Activated B cell treated with CpG ODN at 0.5 μM for 24 hours (primary cell): ENCODE measurements around the gene SLC16A8. TPM values are rescaled to one million over a fixed set of nuclear protein-coding genes. Genes with fewer than 3 reads are reported as not detected.

Source experiments
- ATAC-seq: fragments of 200-7000 bp; cut with Tn5 transposase; one replicate; pipeline ENCODE4 v1.10.0; 2021; ENCODE audit warnings: low read depth, mild to moderate bottlenecking, moderate library complexity
- CTCF ChIA-PET: fragments of 350-600 bp; sonication (Branson Sonifier 250); formaldehyde crosslinking; loops from one replicate; lab custom pipeline; 2021; ENCODE audit warnings: antibody characterized with exemption; lab: Charles Lee
- POLR2A ChIA-PET: fragments of 350-600 bp; sonication (Branson Sonifier 250); formaldehyde crosslinking; loops from one replicate; lab custom pipeline; 2021; ENCODE audit warnings: antibody characterized with exemption; lab: Charles Lee
- DNase-seq: peaks from one replicate; pipeline ENCODE4 v3.0.0; 2022
- H3K27ac Mint-ChIP-seq: one replicate; pipeline ENCODE4 v1.8.0; 2020; ENCODE audit warnings: mixed read lengths
- H3K27me3 Mint-ChIP-seq: one replicate; pipeline ENCODE4 v1.8.0; 2021; ENCODE audit warnings: mixed read lengths
- H3K36me3 Mint-ChIP-seq: one replicate; pipeline ENCODE4 v1.8.0; 2021; ENCODE audit warnings: low read depth, mixed read lengths
- H3K4me1 Mint-ChIP-seq: one replicate; pipeline ENCODE4 v1.8.0; 2021; ENCODE audit warnings: mixed read lengths
- H3K4me3 Mint-ChIP-seq: one replicate; pipeline ENCODE4 v1.8.0; 2020; ENCODE audit warnings: mild to moderate bottlenecking, mixed read lengths
- H3K9me3 Mint-ChIP-seq: one replicate; pipeline ENCODE4 v1.8.0; 2020; ENCODE audit warnings: mixed read lengths
- CTCF ChIP-seq: fragments of 200-600 bp; IDR thresholded peaks from one replicate; pipeline ENCODE4 v1.8.0; 2022; ENCODE audit warnings: antibody characterized with exemption, mild to moderate bottlenecking
- intact Hi-C: fragments of 100-400 bp; cut with micrococcal nuclease; formaldehyde crosslinking; loops from one replicate; pipeline ENCODE4 v1.15.1; 2024
- total RNA-seq: library from RNA; stranded (reverse); gene quantifications from 2 replicates; pipeline ENCODE4 v1.2.3, GENCODE V29; 2022

Gene SLC16A8
- total RNA-seq, 1 donor from 2014 or later: not detected

DNA sequence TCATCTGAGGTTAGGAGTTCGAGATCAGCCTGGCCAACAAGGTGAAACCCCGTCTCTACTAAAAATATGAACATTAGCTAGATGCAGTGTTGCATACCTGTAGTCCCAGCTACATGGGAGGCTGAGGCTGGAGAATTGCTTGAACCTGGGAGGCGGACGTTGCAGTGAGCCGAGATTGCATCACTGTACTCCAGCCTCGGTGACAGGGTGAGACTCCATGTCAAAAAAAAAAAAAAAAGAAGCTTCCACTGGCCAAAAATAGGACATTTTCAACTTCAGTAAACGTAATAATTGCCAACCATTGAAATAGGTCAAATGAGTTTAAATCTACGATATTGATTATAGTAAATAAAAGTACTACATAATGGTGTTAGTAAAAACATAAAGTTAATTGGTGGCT lies 19.7 kb upstream of the SLC16A8 start:
- Mint-ChIP-seq H3K27me3 (no peaks in the 10 kb centered on the region), H3K9me3 (no peaks in the 10 kb centered on the region), H3K36me3 (no peaks in the 10 kb centered on the region), H3K4me3 (no peak overlapping the region), H3K4me1 (no peaks in the 10 kb centered on the region), H3K27ac (no peak overlapping the region)
- ChIA-PET CTCF (interaction anchor here (1.2 kb wide), 1 partner anchor 52 kb away, joined by 4 read pairs; no protein-coding TSS in a partner anchor), POLR2A (no interaction called here)
- intact Hi-C loops: no loop called here
- no peak for TF ChIP-seq CTCF
- DNase-seq (no peak), ATAC-seq (no peak)

DNA sequence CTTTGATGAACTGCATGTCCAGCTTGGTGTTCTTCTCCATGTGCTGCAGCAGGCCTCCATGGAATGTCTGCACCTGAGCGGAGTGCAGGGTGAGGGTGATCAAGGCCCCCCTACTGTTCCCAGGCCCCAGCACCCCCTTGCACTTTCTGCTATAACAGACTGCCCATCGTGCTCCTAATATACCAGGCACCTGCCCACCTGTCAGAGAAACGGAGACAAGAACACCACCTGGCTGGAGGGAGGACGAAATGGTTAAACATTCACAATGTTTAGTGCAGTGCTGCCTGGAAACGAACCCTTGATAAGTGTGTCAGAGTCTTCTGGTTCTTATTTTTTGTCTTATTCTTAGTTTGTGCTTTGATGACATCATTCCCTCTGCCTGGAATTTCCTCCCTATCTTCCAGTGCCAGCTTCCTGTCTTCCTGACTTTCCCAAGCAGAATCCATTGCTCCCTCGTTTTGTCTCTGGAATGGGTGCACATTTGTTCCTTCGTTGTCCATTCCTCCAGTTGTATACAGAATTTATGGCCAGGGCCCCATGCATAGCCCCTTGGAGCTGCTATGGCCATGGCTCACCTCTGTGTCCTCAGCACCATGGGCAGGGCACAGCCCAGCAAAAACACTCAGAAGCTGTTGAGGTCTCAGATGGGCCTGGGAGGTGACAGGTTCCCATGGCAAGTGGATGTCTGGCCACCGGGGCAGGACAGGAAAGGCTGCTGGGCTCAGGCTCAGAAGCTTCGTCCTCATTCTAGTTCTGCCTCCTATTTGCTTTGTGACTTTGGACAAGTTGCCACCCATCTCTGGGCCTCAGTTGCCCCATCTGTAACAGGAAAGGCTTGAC lies 14.6 kb upstream of the SLC16A8 start:
- Mint-ChIP-seq H3K36me3 (no peaks in the 10 kb centered on the region), H3K9me3 (no peaks in the 10 kb centered on the region), H3K27ac (no peak overlapping the region), H3K4me3 (no peak overlapping the region), H3K4me1 (no peaks in the 10 kb centered on the region), H3K27me3 (no peaks in the 10 kb centered on the region)
- ATAC-seq (no peak), DNase-seq (no peak)
- intact Hi-C loops: no loop called here
- ChIA-PET CTCF (no interaction called here), POLR2A (no interaction called here)
- TF ChIP-seq CTCF: no peak

GRCh38 chr22:38097557-38098409 lies 13.8 kb upstream of the SLC16A8 start:
- intact Hi-C loops: no loop called here
- no peaks in the 10 kb centered on the region for H3K9me3 Mint-ChIP-seq
- H3K4me1 Mint-ChIP-seq: no peaks in the 10 kb centered on the region
- POLR2A ChIA-PET: interaction anchor here (0.6 kb wide), 1 partner anchor 386 kb away, joined by 3 read pairs; no protein-coding TSS in a partner anchor
- H3K27ac Mint-ChIP-seq: no peak overlapping the region
- DNase-seq (no peak), ATAC-seq (no peak)
- no peaks in the 10 kb centered on the region for H3K27me3 Mint-ChIP-seq
- H3K4me3 Mint-ChIP-seq: no peak overlapping the region
- CTCF ChIA-PET: no interaction called here
- H3K36me3 Mint-ChIP-seq: no peaks in the 10 kb centered on the region
- no peak for TF ChIP-seq CTCF

DNA sequence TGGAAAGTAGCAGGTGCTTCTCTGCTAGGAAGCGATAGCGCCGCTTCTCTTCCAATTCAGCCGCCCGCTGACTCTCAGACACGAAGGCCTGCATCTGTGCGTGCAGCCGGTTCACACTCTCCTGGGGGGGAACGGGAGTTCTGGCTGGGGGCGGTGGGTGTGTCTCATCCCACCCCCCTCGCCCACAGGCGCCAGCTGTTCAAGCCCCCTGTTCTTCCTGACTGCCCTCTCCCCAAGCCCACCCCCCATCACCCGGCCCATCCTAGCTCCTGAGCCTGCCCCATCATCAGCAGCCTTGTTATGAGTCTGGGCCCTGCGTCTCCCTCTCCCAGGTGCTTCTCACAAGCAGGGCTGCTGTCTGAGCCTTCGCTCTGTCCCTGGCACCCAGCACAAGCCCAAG lies 13.1 kb upstream of the SLC16A8 start:
- Mint-ChIP-seq H3K4me1 (no peaks in the 10 kb centered on the region), H3K4me3 (no peak overlapping the region), H3K27ac (no peak overlapping the region), H3K36me3 (peaks cover 2% of the 10 kb centered on the region), H3K9me3 (no peaks in the 10 kb centered on the region), H3K27me3 (no peaks in the 10 kb centered on the region)
- ATAC-seq (no peak), DNase-seq (no peak)
- intact Hi-C loops: no loop called here
- ChIA-PET CTCF (no interaction called here), POLR2A (no interaction called here)
- TF ChIP-seq CTCF: no peak

- intact Hi-C loops: no loop called here
- no peak for TF ChIP-seq CTCF
- Mint-ChIP-seq H3K27me3 (peaks cover 15% of the 10 kb centered on the region), H3K9me3 (no peaks in the 10 kb centered on the region), H3K27ac (no peak overlapping the region), H3K4me3 (no peak overlapping the region), H3K36me3 (peaks cover 2% of the 10 kb centered on the region), H3K4me1 (no peaks in the 10 kb centered on the region)
- ChIA-PET POLR2A (no interaction called here), CTCF (no interaction called here)
- DNase-seq: no peak
- no peak for ATAC-seq
These were observed 5.5 kb upstream of the SLC16A8 start for GRCh38 chr22:38089474-38089851.
